PC-9 (cell line): Measurements from ENCODE around the gene MTMR10.

Experiments used
- EZH2 ChIP-seq: fragments of 200-600 bp; sonication (generic); IDR thresholded peaks from 2 replicates; pipeline ENCODE4 v1.8.0; 2017; ENCODE audit warnings: antibody characterized with exemption, low read depth
- TF ChIP-seq, protein P1 (sequence below): fragments of 200-600 bp; sonication (generic); conservative IDR thresholded peaks from 2 replicates; pipeline ENCODE4 v1.6.1; 2017; ENCODE audit warnings: mixed run types, antibody characterized with exemption, mild to moderate bottlenecking, moderate library complexity

DNA sequence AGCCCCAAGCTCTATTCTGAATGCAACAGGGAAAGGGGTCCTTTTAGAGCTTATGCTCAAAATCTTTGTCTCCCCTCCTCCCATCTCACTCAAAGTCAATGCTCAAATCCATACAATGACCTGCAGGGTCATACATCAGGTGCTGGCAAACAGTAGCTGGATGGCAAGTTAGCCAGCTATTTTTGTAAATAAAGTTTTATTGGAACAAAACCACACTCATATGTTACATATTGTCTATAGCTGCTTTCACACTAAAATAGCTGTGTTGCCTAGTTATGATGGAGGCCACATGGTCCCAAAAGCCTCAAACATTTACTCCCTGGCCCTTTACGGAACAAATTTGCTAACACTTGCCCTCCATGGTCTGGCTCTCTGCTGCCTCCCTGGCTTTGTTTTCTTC, 89.5 kb downstream of the MTMR10 start:
- TF ChIP-seq, protein P1, sequence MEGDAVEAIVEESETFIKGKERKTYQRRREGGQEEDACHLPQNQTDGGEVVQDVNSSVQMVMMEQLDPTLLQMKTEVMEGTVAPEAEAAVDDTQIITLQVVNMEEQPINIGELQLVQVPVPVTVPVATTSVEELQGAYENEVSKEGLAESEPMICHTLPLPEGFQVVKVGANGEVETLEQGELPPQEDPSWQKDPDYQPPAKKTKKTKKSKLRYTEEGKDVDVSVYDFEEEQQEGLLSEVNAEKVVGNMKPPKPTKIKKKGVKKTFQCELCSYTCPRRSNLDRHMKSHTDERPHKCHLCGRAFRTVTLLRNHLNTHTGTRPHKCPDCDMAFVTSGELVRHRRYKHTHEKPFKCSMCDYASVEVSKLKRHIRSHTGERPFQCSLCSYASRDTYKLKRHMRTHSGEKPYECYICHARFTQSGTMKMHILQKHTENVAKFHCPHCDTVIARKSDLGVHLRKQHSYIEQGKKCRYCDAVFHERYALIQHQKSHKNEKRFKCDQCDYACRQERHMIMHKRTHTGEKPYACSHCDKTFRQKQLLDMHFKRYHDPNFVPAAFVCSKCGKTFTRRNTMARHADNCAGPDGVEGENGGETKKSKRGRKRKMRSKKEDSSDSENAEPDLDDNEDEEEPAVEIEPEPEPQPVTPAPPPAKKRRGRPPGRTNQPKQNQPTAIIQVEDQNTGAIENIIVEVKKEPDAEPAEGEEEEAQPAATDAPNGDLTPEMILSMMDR: no peak
- no peak for TF ChIP-seq EZH2
